ENCODE measurements around the gene LGALSL.

DNA sequence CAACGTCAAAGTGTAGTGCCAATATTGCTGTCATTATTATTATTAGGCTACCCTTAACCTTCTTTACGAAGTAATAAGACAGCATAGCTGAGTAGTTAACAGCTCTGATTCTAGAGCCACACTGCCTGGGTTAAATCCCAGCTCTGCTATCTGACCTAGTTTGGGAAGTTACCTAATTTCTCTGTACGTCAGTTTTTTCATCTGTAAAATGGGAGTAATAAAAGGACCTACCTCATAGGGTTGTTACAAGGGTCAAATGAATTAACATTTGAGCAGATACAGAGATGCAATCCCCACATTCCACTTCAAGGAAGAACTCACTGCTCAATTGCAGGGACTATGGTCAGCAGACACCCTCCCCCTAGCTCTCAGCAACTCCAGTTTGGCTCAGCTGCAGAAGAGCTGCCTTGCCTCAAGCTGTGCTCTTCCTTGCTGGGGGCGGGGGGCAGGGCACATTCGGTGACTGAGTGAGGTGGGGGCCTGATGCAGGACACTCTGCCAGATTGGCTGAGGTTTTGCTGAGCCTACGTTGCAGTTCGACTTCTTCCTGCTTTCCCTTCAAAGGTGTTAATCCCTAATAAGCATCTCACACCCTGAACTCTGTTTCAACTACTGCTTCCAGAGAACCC is 11.0 kb upstream of the LGALSL start:
- TF ChIP-seq, protein P1, sequence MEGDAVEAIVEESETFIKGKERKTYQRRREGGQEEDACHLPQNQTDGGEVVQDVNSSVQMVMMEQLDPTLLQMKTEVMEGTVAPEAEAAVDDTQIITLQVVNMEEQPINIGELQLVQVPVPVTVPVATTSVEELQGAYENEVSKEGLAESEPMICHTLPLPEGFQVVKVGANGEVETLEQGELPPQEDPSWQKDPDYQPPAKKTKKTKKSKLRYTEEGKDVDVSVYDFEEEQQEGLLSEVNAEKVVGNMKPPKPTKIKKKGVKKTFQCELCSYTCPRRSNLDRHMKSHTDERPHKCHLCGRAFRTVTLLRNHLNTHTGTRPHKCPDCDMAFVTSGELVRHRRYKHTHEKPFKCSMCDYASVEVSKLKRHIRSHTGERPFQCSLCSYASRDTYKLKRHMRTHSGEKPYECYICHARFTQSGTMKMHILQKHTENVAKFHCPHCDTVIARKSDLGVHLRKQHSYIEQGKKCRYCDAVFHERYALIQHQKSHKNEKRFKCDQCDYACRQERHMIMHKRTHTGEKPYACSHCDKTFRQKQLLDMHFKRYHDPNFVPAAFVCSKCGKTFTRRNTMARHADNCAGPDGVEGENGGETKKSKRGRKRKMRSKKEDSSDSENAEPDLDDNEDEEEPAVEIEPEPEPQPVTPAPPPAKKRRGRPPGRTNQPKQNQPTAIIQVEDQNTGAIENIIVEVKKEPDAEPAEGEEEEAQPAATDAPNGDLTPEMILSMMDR (IDR thresholded peaks at IDR 0.05) = no peak
- no peak for TF ChIP-seq POLR2A (IDR thresholded peaks at IDR 0.05)
